Measurements from ENCODE around the gene GIPC1.

DNA sequence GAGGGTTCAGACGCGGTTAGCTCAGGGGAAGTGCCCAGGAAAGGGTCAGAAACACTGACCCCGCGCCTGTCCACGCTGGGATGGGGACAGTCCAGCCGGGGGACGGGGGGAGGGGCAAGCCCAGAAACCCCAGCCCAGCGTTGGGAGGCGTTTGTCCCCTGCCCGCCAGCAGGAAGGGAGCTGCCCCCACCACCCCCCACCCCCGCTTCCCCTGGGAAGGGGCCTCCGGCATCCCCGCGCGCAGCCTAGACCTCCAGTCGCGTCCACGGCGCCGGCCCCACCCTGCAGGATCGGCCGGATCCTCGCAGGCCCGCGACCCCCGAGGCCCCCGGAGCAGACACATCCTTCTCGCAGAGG, 277 bp downstream of the GIPC1 start:
- TF ChIP-seq, protein P1, sequence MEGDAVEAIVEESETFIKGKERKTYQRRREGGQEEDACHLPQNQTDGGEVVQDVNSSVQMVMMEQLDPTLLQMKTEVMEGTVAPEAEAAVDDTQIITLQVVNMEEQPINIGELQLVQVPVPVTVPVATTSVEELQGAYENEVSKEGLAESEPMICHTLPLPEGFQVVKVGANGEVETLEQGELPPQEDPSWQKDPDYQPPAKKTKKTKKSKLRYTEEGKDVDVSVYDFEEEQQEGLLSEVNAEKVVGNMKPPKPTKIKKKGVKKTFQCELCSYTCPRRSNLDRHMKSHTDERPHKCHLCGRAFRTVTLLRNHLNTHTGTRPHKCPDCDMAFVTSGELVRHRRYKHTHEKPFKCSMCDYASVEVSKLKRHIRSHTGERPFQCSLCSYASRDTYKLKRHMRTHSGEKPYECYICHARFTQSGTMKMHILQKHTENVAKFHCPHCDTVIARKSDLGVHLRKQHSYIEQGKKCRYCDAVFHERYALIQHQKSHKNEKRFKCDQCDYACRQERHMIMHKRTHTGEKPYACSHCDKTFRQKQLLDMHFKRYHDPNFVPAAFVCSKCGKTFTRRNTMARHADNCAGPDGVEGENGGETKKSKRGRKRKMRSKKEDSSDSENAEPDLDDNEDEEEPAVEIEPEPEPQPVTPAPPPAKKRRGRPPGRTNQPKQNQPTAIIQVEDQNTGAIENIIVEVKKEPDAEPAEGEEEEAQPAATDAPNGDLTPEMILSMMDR (IDR thresholded peaks at IDR 0.05): no peak
- TF ChIP-seq EZH2 (IDR thresholded peaks at IDR 0.05) (no peak), EZH2phosphoT487 (IDR thresholded peaks at IDR 0.05) (no peak)
